ENCODE data around the gene CAMTA1.

The CAMTA1 gene

DNA sequence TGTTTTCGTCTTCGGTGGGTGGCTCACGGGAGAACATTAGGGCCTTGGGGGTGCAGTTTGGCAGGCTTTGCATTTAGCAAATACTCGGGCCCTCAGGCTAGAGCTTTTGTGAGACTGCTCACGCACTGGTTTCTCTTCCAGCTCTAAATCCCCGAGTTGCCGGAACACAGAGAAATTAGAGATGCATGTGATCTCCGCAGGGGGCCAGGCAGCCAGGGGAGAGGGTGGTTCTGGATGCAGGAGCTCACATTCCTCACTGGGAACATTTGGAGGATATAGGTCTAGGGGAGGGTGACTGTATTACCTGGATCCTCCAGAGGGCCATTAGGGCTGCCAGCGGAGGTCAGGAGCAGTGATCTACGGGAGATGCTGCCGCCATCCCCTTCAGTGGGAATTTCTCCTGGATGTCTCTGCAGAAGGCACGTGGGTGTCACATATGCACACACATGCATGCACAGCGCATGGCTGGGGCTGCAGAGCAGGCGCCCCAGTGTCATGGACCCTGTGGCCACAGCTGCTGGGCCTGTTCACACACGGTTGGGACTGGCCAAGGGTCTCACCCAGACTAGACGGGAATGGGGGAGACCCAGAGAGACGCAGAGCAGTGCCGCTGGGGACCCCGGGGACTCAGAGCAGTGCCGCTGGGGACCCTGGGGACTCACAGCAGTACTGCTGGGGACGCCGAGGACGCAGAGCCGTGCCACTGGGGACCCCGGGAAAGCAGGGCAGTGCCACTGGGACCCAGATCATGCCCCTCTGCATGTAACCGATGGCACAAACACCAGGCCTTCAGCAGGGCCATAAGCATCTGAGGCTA, 258.7 kb downstream of the CAMTA1 start:
- in situ Hi-C loops (cut with HindIII; ENCODE audit: low pct_unique_long_range_greater_than_20kb, low sequenced_read_pairs) = no loop called here
- no peak for TF ChIP-seq JUND (IDR thresholded peaks at IDR 0.05; ENCODE audit: low read depth)
- DNase-seq (ENCODE audit: low read depth in 1 of 2, low spot score in 1 of 2) = no peak

DNA sequence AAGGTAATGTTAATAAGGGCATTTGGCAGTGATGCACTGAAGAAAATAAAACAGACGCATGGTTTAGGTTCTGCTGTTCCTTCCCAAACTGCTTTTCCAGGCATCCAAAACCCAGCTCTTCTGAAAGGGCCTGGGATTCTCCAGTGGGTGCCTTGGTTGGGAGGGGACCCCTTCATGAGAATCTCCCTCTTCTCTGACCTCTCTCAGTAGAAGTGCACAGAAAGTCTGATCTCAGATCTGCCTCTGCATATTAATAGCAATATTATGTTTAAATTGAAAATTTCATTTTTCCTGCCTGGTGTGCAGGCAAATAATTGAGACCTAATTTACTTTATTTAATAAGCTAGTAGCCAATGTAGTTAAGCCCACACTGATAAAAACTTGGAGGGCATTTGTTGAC, 260.6 kb downstream of the CAMTA1 start:
- in situ Hi-C loops (cut with HindIII; ENCODE audit: low pct_unique_long_range_greater_than_20kb, low sequenced_read_pairs) = no loop called here
- no peak for TF ChIP-seq JUND (IDR thresholded peaks at IDR 0.05; ENCODE audit: low read depth)

DNA sequence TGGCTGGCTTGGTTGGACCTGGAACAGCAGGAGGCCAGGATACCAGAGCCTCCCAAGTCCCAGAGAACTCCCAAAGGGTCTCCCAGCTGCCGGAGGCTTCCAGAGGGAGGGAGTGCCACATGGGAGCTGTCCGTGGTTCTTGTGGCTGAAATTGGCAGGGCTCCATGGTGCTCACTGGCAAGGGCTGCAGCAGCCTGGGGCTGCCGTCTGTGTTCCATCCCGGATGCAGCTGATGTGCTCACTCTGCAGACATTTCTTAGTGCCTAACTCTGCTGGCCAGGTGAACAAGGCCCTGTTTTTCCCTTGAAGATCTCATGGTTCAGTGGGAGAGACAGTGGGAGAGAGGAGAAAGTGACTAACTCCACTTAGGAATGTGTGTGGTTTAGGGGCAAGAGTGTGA, 261.1 kb downstream of the CAMTA1 start:
- TF ChIP-seq JUND (IDR thresholded peaks at IDR 0.05; ENCODE audit: low read depth) = no peak
- in situ Hi-C loops (cut with HindIII; ENCODE audit: low pct_unique_long_range_greater_than_20kb, low sequenced_read_pairs) = no loop called here
- DNase-seq (ENCODE audit: low read depth in 1 of 2, low spot score in 1 of 2) = peak; percentile 29 to 73

More for the DNA sequence above, 260.6 kb downstream of the CAMTA1 start:
- DNase-seq (ENCODE audit: low read depth in 1 of 2, low spot score in 1 of 2) = no peak

DNA sequence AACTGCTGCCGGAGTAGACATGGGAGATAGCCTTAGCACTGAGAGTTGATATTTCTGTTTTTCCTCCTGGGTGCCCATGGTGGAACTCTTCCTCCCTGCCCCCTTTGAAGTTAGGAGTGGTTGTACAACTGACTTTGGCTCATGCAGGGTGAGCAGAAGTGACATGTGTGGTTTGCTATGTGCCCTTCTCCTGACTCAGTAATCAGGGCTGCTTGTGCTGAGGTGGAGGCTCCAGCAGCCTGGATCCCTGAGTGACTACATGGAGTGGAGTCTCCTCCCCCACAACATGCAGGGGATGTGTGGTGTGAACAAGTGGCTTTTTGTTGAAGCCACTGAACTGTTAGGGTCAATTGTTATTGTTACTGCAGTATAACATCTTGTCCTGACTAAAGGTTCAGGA, 261.6 kb downstream of the CAMTA1 start:
- DNase-seq (ENCODE audit: low read depth in 1 of 2, low spot score in 1 of 2) = no peak
- TF ChIP-seq JUND (IDR thresholded peaks at IDR 0.05; ENCODE audit: low read depth) = no peak
- in situ Hi-C loops (cut with HindIII; ENCODE audit: low pct_unique_long_range_greater_than_20kb, low sequenced_read_pairs) = no loop called here

DNA sequence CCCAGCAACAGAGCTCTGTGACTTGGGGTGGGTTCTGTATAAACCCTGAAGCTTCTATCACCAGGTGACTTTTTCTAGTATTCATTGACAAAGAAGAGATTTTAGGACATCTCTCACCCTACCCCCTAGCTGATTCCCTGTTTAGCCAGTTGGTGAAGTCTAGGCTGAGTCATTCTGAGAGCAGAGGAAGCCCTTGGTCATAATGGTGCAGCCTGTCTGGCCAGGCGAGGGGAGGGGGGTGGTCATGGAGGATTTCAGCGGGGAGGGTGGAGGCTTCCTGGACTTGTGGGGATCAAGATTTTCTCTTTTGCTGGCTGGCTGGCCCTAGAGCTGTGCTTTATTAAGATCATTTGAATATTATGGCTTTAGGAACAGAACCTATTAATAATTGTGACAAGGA, 262.6 kb downstream of the CAMTA1 start:
- DNase-seq (ENCODE audit: low read depth in 1 of 2, low spot score in 1 of 2) = no peak
- in situ Hi-C loops (cut with HindIII; ENCODE audit: low pct_unique_long_range_greater_than_20kb, low sequenced_read_pairs) = no loop called here
- no peak for TF ChIP-seq JUND (IDR thresholded peaks at IDR 0.05; ENCODE audit: low read depth)

DNA sequence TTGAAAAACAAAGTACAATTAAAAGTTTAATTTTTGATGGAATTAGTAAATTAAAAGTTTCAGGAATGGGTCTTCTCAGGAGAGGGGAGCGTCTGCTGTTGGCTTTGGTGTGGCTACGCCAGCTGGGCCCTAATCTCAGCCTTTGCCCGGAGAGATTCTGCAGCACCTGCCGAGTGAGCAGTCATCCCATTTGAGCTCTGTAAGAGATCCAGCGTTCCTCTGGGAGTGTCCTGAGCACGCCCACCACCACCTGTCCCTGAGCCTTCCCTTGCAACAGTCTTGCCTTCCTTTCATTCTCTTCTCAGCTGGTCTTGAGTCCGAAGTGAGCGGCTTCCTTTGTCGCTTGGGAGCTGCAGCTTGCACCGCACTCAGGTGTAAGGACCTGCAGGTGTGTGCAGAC, 263.1 kb downstream of the CAMTA1 start:
- no peak for TF ChIP-seq JUND (IDR thresholded peaks at IDR 0.05; ENCODE audit: low read depth)
- no peak for DNase-seq (ENCODE audit: low read depth in 1 of 2, low spot score in 1 of 2)
- in situ Hi-C loops (cut with HindIII; ENCODE audit: low pct_unique_long_range_greater_than_20kb, low sequenced_read_pairs) = no loop called here

DNA sequence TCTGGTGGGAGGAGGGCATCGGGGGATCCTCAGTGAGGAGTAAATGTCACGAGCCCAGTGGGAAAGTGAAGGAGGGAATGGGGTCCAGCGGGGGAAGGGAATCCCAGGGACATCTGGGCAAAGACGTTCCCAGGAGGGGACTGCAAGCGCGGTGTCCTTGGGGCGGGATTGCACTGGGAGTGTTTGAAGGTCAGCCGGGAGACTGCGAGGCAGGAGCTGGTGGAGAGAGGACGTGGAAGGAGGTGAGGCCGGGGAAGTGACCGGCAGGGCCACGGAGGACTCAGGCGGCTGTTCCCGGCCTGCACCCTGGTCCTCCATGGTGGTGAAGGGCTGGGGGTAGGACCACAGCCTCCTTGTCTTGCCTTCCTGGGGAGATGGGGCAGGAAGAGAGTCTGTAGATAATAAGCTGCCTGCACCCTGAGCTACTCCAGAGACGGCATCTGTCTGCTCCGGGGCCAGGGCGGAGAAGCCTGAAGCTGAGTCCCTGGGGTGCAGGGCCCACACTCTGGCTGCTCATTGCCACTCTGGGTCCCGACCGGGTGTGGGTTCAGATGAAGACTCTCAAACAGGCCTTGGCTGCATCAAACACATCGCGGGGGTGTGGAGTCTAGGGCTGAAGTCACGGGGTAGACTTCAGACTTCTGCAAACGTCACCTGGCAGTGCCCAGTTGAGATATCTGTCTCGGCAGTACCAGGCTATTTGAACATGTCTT, 264.8 kb downstream of the CAMTA1 start:
- in situ Hi-C loops (cut with HindIII; ENCODE audit: low pct_unique_long_range_greater_than_20kb, low sequenced_read_pairs) = no loop called here
- TF ChIP-seq JUND (IDR thresholded peaks at IDR 0.05; ENCODE audit: low read depth) = no peak
- no peak for DNase-seq (ENCODE audit: low read depth in 1 of 2, low spot score in 1 of 2)

DNA sequence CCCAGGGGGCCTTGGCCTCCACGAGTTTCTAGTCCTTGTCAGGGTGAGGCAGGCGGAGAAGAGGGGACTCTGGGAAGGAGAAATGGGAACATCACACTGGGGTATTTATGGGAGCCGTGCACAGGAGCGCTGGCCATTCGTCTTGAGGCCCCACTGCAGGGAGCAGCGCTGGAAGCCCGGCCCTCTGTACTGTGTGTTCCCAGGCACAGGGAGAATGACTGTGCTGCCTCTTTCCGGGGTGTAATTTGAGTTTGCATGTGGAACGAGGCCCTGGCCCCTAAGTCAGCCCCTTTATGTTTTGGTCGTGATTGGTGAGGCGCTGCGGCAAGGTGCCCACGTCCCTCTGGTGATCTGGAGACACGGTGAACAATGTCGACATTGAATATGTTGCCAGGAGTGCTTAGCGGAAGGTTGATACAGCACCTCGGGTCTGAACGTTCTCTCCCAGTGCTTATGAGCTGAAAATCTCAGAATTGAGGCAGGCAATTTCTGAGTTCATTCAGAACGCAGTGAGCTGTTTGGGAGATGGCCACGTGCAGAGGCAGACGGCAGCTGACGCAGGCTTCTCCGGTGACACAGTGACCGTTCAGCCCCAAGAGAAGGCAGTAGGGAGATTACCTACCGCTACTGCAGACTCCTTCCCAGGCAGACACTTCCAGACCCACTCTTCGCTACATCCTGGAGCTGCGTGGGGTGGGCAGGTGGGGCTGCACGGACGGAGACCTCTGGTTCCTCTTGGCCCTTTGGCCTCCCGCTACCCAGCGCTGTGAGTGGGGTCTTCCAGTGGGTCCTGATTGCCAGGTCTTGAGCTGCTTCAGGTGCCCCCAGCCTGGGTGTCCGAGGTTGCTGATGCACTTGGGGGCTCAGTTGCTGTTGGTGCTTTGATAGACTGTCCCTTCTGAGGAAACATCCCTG, 265.8 kb downstream of the CAMTA1 start:
- in situ Hi-C loops (cut with HindIII; ENCODE audit: low pct_unique_long_range_greater_than_20kb, low sequenced_read_pairs) = no loop called here
- no peak for DNase-seq (ENCODE audit: low read depth in 1 of 2, low spot score in 1 of 2)

DNA sequence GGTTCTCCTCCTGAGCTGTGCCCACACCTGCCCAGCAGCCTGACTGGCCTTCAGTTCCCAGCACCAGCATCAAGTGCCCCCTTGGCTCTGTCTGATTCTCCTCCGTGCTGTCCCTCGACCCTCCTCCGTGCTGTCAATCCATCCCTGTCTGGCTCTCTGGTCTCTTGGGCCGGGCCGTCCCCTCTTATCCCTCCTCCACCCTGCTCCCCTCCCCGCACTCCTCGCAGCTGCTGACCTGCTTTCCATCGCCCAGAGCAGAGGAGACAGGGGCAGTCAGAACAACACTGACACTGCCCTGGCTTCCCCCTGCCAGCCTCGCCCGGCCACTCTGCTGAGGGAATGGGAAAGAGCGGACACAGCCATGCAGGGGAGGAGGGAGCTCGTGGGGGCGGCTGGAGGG, 267.4 kb downstream of the CAMTA1 start:
- in situ Hi-C loops (cut with HindIII; ENCODE audit: low pct_unique_long_range_greater_than_20kb, low sequenced_read_pairs) = no loop called here
- TF ChIP-seq JUND (IDR thresholded peaks at IDR 0.05; ENCODE audit: low read depth) = no peak
- no peak for DNase-seq (ENCODE audit: low read depth in 1 of 2, low spot score in 1 of 2)

More for the DNA sequence above, 265.8 kb downstream of the CAMTA1 start:
- no peak for TF ChIP-seq JUND (IDR thresholded peaks at IDR 0.05; ENCODE audit: low read depth)

DNA sequence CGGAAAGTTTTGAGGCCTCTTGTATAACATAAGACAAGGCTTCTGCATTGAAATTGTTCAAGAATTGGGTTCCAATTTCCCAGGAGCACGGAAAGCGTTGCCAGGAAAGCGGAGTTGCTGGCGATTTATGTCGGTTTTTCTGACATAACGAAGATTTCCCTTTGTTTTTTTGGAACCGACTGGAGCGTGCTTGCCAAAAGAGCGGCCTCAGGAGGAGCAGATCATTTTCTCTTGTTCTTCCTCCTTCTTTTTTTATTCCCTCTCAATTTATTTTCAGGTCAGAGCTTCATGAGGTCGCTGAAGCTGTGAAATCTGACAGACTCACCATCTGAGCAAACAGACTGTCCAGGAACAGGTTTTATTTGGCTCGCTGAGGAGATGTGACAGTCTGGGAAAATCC, 275.5 kb downstream of the CAMTA1 start:
- no peak for TF ChIP-seq JUND (IDR thresholded peaks at IDR 0.05; ENCODE audit: low read depth)
- in situ Hi-C loops (cut with HindIII; ENCODE audit: low pct_unique_long_range_greater_than_20kb, low sequenced_read_pairs) = no loop called here
- DNase-seq (ENCODE audit: low read depth in 1 of 2, low spot score in 1 of 2) = no peak

DNA sequence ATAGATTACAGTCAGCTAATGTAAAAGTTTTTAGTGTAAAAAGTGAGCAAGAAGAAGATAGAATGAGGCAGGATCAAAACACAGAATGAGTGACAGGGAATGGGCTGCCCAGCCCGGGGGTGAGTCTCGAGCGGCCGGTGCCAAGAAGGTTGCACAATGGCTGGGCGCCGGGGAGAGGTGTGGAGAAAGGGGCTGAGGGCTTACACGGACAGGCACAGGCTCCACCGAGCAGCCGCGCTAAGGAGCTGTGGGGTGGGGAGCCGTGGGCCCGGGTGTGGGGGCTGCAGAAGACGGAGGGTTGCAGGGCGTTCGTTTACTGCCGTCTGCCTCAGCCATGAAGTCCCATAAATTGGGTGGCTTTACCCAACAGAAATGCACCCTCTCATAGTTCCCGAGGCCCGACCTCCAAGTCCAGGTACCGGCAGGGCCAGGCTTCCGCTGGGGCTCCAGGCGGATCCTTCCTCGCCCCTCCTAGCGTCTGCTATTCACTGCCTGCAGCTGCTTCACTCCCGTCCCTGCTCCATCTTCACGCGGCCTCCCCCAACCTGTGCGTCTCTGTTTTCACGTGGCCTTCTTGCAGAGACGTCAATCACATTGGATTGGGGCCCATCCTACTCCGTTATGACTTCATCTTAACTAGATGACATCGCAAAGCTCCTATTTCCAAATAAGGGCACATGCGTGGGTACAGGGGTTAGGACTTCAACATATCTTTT, 277.2 kb downstream of the CAMTA1 start:
- TF ChIP-seq JUND (IDR thresholded peaks at IDR 0.05; ENCODE audit: low read depth) = no peak
- DNase-seq (ENCODE audit: low read depth in 1 of 2, low spot score in 1 of 2) = no peak
- in situ Hi-C loops (cut with HindIII; ENCODE audit: low pct_unique_long_range_greater_than_20kb, low sequenced_read_pairs) = no loop called here

DNA sequence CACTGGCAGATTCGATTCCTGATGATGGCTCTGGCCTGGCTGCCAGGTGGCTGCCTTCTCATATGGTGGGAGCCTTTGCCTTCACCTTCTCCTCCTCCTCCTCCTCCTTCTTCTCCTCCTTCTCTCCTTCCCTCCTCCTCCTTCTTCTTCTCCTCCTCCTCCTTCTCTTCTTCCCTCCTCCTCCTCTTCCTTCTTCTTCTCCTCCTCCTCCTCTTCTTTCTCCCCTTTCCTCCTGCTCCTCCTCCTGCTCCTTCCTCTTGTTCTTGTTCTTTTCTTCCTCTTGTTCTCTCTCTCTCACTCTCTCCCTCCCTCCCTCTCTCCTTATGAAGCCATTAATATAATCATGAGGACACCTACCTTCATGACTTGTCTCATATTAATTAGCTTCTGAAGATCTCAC, 278.7 kb downstream of the CAMTA1 start:
- TF ChIP-seq JUND (IDR thresholded peaks at IDR 0.05; ENCODE audit: low read depth) = no peak
- no peak for DNase-seq (ENCODE audit: low read depth in 1 of 2, low spot score in 1 of 2)
- in situ Hi-C loops (cut with HindIII; ENCODE audit: low pct_unique_long_range_greater_than_20kb, low sequenced_read_pairs) = no loop called here
